Stimulated activated CD8-positive, alpha-beta memory T cell treated with anti-CD3 and anti-CD28 coated beads, Interleukin-7, amount 100 ng/mL, for 48 hours (primary cell): ENCODE data around the gene PTPRO.
A peak's percentile ranks its signal among the peaks of the same experiment; 100 is the strongest.

Source experiments
- DNase-seq, 2 donors: peaks; one replicate each; pipeline ENCODE4 v3.0.0-alpha.2; 2020; ENCODE audit warnings: low read depth in 1 of 2; ENCODE audit errors: extremely low read depth in 1 of 2

PTPRO gene

GRCh38 chr12:15550793-15551192, 228.5 kb downstream of the PTPRO start:
- no peak for DNase-seq

- no peak for DNase-seq
Measured at GRCh38 chr12:15555446-15555845, 233.1 kb downstream of the PTPRO start.

- no peak for DNase-seq
Measured at GRCh38 chr12:15556411-15557102, 234.2 kb downstream of the PTPRO start.

GRCh38 chr12:15558915-15559528, 236.7 kb downstream of the PTPRO start:
- no peak for DNase-seq

- DNase-seq = no peak
Measured at GRCh38 chr12:15561396-15561795, 239.1 kb downstream of the PTPRO start.

GRCh38 chr12:15562263-15562662, 240.0 kb downstream of the PTPRO start:
- DNase-seq = no peak

- DNase-seq = no peak
Measured at GRCh38 chr12:15563663-15564062, 241.4 kb downstream of the PTPRO start.

- DNase-seq = no peak
Measured at GRCh38 chr12:15574353-15574752, 252.0 kb downstream of the PTPRO start.

- no peak for DNase-seq
Measured at GRCh38 chr12:15575671-15576541, 253.6 kb downstream of the PTPRO start.

GRCh38 chr12:15580431-15580830, 258.1 kb downstream of the PTPRO start:
- no peak for DNase-seq

GRCh38 chr12:15581006-15581405, 258.7 kb downstream of the PTPRO start:
- no peak for DNase-seq

GRCh38 chr12:15583804-15584203, 261.5 kb downstream of the PTPRO start:
- no peak for DNase-seq

- no peak for DNase-seq
Measured at GRCh38 chr12:15584366-15585041, 262.2 kb downstream of the PTPRO start.

GRCh38 chr12:15589328-15590032, 267.2 kb downstream of the PTPRO start:
- no peak for DNase-seq

- peak in 1 of 2 donors; percentile 9 for DNase-seq
Measured at GRCh38 chr12:15590180-15590826, 268.0 kb downstream of the PTPRO start.

- no peak for DNase-seq
Measured at GRCh38 chr12:15591811-15592210, 269.5 kb downstream of the PTPRO start.

GRCh38 chr12:15592934-15593333, 270.6 kb downstream of the PTPRO start:
- no peak for DNase-seq

- no peak for DNase-seq
Measured at GRCh38 chr12:15596174-15596573, 273.9 kb downstream of the PTPRO start.

- DNase-seq = no peak
Measured at GRCh38 chr12:15597125-15597830, 275.0 kb downstream of the PTPRO start.
